ENCODE results near the gene C9orf85.

C9orf85 gene, protein sequence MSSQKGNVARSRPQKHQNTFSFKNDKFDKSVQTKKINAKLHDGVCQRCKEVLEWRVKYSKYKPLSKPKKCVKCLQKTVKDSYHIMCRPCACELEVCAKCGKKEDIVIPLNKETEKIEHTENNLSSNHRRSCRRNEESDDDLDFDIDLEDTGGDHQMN

DNA sequence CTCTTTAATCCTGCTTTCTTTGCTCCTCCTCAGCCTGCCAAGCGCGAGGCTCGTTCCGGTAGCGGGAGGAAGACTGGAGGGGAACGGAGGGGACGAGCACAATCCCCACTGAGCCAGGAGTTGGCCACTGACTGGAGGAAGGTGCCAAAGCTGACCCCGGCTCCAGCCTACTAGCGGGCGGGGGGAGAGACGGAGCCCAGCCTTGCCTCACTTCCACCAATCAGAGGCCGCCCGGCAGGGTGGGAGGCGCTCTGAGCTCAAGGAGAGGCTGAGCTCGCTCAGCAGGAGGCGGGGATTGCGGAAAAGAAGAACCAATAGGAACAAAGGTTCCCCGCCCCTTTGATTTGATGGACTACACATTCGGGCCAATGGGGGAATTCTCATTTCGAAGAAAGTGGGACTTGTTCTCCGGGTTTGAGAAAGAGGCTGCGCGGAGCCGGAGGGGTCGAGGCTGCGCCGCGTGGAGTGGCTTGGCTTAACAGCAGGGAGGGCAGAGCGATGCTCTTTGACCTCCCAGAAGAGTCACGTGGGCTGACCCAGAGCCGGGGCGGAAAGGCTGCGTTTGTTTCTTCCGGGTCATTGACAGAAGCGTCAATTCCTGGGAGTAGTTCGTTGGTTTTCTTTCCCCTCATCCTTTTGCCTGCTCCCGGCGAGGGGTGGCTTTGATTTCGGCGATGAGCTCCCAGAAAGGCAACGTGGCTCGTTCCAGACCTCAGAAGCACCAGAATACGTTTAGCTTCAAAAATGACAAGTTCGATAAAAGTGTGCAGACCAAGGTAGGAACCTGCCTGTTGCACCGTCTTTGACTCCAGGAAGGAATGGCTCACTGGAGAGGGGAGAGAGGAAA is at the start of gene C9orf85, which contains the start of gene ABHD17B:
Gene C9orf85, plus strand, starts transcription at position 579 of the 847 bp plus-strand sequence. Its CDS starts 96 bp downstream, at position 675.
Gene ABHD17B, minus strand, starts transcription at position 133 of the 847 bp plus-strand sequence. CDS start 36,113 bp downstream, outside the sequence.
- peak; percentile 98 for DNase-seq
- Mint-ChIP-seq H3K36me3 (ENCODE audit: low read depth) (peaks cover 20% of the 10 kb centered on the region), H3K27ac (peak within 1 kb of the TSS; percentile 100), H3K9me3 (no peaks in the 10 kb centered on the region), H3K4me3 (peak within 1 kb of the TSS; percentile 100), H3K4me1 (peaks cover 59% of the 10 kb centered on the region), H3K27me3 (ENCODE audit: low read depth, poor library complexity) (no peaks in the 10 kb centered on the region)
- TF ChIP-seq, protein P1, sequence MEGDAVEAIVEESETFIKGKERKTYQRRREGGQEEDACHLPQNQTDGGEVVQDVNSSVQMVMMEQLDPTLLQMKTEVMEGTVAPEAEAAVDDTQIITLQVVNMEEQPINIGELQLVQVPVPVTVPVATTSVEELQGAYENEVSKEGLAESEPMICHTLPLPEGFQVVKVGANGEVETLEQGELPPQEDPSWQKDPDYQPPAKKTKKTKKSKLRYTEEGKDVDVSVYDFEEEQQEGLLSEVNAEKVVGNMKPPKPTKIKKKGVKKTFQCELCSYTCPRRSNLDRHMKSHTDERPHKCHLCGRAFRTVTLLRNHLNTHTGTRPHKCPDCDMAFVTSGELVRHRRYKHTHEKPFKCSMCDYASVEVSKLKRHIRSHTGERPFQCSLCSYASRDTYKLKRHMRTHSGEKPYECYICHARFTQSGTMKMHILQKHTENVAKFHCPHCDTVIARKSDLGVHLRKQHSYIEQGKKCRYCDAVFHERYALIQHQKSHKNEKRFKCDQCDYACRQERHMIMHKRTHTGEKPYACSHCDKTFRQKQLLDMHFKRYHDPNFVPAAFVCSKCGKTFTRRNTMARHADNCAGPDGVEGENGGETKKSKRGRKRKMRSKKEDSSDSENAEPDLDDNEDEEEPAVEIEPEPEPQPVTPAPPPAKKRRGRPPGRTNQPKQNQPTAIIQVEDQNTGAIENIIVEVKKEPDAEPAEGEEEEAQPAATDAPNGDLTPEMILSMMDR (IDR thresholded peaks at IDR 0.05) = no peak

DNA sequence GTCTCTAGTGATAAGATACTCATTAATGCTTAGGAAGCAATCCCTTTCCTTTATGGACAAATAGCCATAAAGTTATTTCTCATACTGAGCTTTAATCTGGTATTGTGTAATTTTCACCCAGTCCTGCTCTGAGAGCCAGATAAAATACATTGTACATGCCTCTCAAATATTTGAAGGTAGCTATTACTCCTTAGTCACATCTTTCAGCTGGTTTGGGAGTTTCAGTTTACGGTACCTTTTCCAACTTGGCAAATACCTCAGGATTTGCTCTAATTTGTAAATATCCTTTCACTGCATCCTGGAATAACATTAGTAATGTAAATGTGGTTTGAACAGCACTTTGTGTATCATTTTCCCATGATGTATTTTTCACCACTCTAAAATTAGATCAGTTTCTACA is 47.8 kb upstream of the C9orf85 start:
- Mint-ChIP-seq H3K4me1 (no peaks in the 10 kb centered on the region), H3K27ac (no peak overlapping the region), H3K36me3 (ENCODE audit: low read depth) (peaks cover 83% of the 10 kb centered on the region), H3K27me3 (ENCODE audit: low read depth, poor library complexity) (no peaks in the 10 kb centered on the region), H3K9me3 (peaks cover 24% of the 10 kb centered on the region), H3K4me3 (no peak overlapping the region)
- no peak for DNase-seq
- TF ChIP-seq, protein P1 (IDR thresholded peaks at IDR 0.05) = no peak

DNA sequence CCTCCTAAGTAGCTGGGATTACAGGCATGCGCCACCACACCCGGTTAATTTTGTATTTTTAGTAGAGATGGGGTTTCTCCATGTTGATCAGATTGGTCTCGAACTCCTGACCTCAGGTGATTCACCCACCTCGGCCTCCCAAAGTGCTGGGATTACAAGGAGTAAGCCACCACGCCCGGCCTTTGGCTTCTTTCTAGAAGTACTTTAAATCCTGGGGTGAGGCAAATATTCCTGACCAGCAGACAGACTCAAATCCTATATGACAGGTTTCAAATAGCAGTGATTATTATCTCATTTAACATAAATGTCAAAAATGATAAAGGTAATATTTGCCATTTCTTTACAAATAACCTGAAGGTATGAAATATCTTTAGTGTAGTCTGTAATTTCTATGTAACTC is 36.1 kb upstream of the C9orf85 start:
- no peaks in the 10 kb centered on the region for H3K27me3 Mint-ChIP-seq (ENCODE audit: low read depth, poor library complexity)
- no peak for DNase-seq

DNA sequence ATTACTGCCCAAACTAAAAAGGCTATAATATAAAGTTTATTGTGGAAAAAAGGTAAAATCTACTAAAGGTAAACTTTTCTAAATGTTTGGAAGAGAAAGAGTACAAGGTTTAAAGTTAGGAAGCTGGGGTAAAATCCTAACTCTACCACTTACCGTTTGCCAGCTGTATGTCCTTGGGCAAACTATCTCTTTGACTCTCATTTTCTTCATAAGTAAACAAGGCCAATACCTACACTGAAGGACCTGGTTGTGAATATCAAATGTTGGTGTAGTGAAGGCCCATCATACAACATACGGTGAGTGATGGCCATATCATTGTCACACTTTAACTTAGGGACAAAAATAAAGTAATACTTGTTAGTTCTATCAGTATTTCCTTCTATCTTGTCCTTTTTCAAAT is 35.3 kb upstream of the C9orf85 start:
- Mint-ChIP-seq H3K27ac (no peak overlapping the region), H3K9me3 (peaks cover 50% of the 10 kb centered on the region), H3K36me3 (ENCODE audit: low read depth) (peaks cover 74% of the 10 kb centered on the region), H3K27me3 (ENCODE audit: low read depth, poor library complexity) (no peaks in the 10 kb centered on the region), H3K4me3 (no peak overlapping the region), H3K4me1 (no peaks in the 10 kb centered on the region)
- no peak for DNase-seq
- TF ChIP-seq, protein P1 (IDR thresholded peaks at IDR 0.05) = no peak

More for the DNA sequence above, 36.1 kb upstream of the C9orf85 start:
- H3K36me3 Mint-ChIP-seq (ENCODE audit: low read depth) = peaks cover 73% of the 10 kb centered on the region
- peaks cover 42% of the 10 kb centered on the region for H3K9me3 Mint-ChIP-seq
- H3K27ac Mint-ChIP-seq = no peak overlapping the region
- no peak overlapping the region for H3K4me3 Mint-ChIP-seq
- H3K4me1 Mint-ChIP-seq = no peaks in the 10 kb centered on the region
- TF ChIP-seq, protein P1 (IDR thresholded peaks at IDR 0.05) = no peak

DNA sequence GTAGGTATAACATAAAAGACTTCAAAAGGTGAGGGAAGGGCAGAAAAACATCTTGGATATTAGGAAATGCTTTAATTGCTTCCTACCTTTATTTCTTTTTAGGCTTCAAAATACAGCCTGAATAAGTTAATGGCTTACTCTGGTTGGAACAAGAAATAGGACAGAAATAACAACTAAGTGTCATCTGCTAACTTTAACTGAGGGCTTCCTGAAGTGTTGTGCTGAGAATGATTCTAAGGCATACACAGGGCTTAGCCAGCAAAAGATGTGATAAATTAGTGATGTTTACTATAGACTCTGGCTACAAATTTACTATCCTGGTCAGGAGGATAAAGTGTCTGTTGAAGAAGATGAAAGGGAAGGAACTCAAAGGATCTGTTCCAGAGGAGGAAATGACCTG is 34.6 kb upstream of the C9orf85 start:
- H3K9me3 Mint-ChIP-seq = peaks cover 57% of the 10 kb centered on the region
- peaks cover 79% of the 10 kb centered on the region for H3K36me3 Mint-ChIP-seq (ENCODE audit: low read depth)
- H3K27me3 Mint-ChIP-seq (ENCODE audit: low read depth, poor library complexity) = peaks cover 4% of the 10 kb centered on the region
- no peaks in the 10 kb centered on the region for H3K4me1 Mint-ChIP-seq
- H3K27ac Mint-ChIP-seq = no peak overlapping the region
- DNase-seq = no peak
- H3K4me3 Mint-ChIP-seq = no peak overlapping the region
- TF ChIP-seq, protein P1 (IDR thresholded peaks at IDR 0.05) = no peak
